H1 (cell line): Measurements from ENCODE around the gene PC. TPM values are rescaled to one million over a fixed set of nuclear protein-coding genes. Genes with fewer than 3 reads are reported as not detected.

Source experiments
- CTCF ChIA-PET: fragments of 300-600 bp; sonication (Branson Sonifier 250); formaldehyde crosslinking; loops from one replicate; lab custom pipeline; 2021; ENCODE audit not compliant: partially characterized antibody; lab: Charles Lee
- POLR2A ChIA-PET: fragments of 300-600 bp; sonication (Branson Sonifier 250); formaldehyde crosslinking; loops from one replicate; lab custom pipeline; 2021; ENCODE audit warnings: inconsistent platforms; ENCODE audit not compliant: partially characterized antibody; lab: Charles Lee
- DNase-seq, 2 experiments: peaks; one replicate each; pipeline versions ENCODE4 v3.0.0 to v3.0.0-alpha.2; 2010 to 2022; ENCODE audit warnings: low spot score in 2 of 2, low read depth in 1 of 2, mixed read lengths in 1 of 2
- FAIRE-seq: peaks from 2 replicates; lab custom pipeline; 2011; peaks lifted over from hg19 to GRCh38; lab: Jason Lieb, UNC
- H2AFZ ChIP-seq: 2 replicates; pipeline ENCODE4 v1.8.1; 2012; ENCODE audit warnings: low read length, inconsistent platforms
- H2AK5ac ChIP-seq: 2 replicates; pipeline ENCODE4 v1.6.1; 2013; ENCODE audit warnings: low read depth, low read length
- H2BK120ac ChIP-seq: replicated peaks from 2 replicates; pipeline ENCODE3; 2013; ENCODE audit warnings: low read depth, low read length, inconsistent platforms
- H2BK12ac ChIP-seq: 2 replicates; pipeline ENCODE4 v1.6.1; 2013; ENCODE audit warnings: low read depth, low read length
- H2BK15ac ChIP-seq: 2 replicates; pipeline ENCODE4 v1.6.1; 2013; ENCODE audit warnings: low read length
- H2BK20ac ChIP-seq: 2 replicates; pipeline ENCODE4 v1.6.1; 2013; ENCODE audit warnings: low read length
- H2BK5ac ChIP-seq: 2 replicates; pipeline ENCODE4 v1.6.1; 2013; ENCODE audit warnings: low read depth, low read length
- H3K14ac ChIP-seq: 2 replicates; pipeline ENCODE4 v1.6.1; 2013; ENCODE audit warnings: inconsistent platforms; ENCODE audit not compliant: insufficient read length
- H3K18ac ChIP-seq: 2 replicates; pipeline ENCODE4 v1.6.1; 2013; ENCODE audit warnings: low read length; ENCODE audit errors: extremely low read depth
- H3K23ac ChIP-seq: 2 replicates; pipeline ENCODE4 v1.6.1; 2013; ENCODE audit warnings: inconsistent platforms; ENCODE audit not compliant: insufficient read length
- H3K23me2 ChIP-seq: 2 replicates; pipeline ENCODE4 v1.6.1; 2013; ENCODE audit warnings: low read depth, low read length
- H3K27ac ChIP-seq: 2 replicates; pipeline ENCODE4 v1.6.1; 2011; ENCODE audit warnings: low read depth, low read length, inconsistent platforms
- H3K27me3 ChIP-seq, 4 experiments: replicated peaks in 1 of 4; 1 replicate in 1 of 4; 2 replicates in 3 of 4; pipeline versions ENCODE4 v1.6.1 to v1.8.1; 2011 to 2013; ENCODE audit warnings: low read length in 3 of 4, mild to moderate bottlenecking in 3 of 4, inconsistent platforms in 2 of 4, mixed read lengths in 2 of 4, moderate library complexity in 1 of 4; ENCODE audit not compliant: control insufficient read depth in 3 of 4, insufficient read depth in 3 of 4; ENCODE audit errors: extremely low read depth in 1 of 4
- H3K36me3 ChIP-seq, 4 experiments: 2 replicates each; pipeline versions ENCODE4 v1.6.1 to v1.8.1; 2011 to 2013; ENCODE audit warnings: mild to moderate bottlenecking in 4 of 4, low read length in 3 of 4, moderate library complexity in 2 of 4, control low read depth in 1 of 4, inconsistent platforms in 1 of 4; ENCODE audit not compliant: insufficient read depth in 4 of 4, control insufficient read depth in 2 of 4
- H3K4ac ChIP-seq: replicated peaks from 2 replicates; pipeline ENCODE3; 2013; ENCODE audit warnings: low read length, low read depth, mixed read lengths, inconsistent platforms; ENCODE audit not compliant: insufficient read length
- H3K4me1 ChIP-seq, 4 experiments: replicated peaks in 1 of 4; 1 replicate in 1 of 4; 2 replicates in 3 of 4; pipeline versions ENCODE4 v1.6.1 to v1.8.1; 2011 to 2013; ENCODE audit warnings: low read length in 3 of 4, inconsistent platforms in 2 of 4, mixed read lengths in 1 of 4; ENCODE audit not compliant: insufficient read depth in 4 of 4, control insufficient read depth in 3 of 4
- H3K4me2 ChIP-seq, 2 experiments: 2 replicates each; pipeline versions ENCODE4 v1.6.1 to v1.8.1; 2011 to 2013; ENCODE audit warnings: low read depth in 2 of 2, low read length in 2 of 2, control low read depth in 1 of 2, inconsistent platforms in 1 of 2, mild to moderate bottlenecking in 1 of 2; ENCODE audit not compliant: insufficient read depth in 1 of 2
- H3K4me3 ChIP-seq, 4 experiments: fragments of 200-600, 300-600 bp in 1 of 4; sonication (generic), shearing (Covaris generic), sonication (Bioruptor Twin) in 1 of 4; 2 replicates each; pipeline versions ENCODE4 v1.5.1 to v1.8.1; 2011 to 2016; ENCODE audit warnings: low read length in 4 of 4, low read depth in 3 of 4, control low read depth in 2 of 4, inconsistent platforms in 2 of 4, mild to moderate bottlenecking in 2 of 4, mixed read lengths in 1 of 4, moderate library complexity in 1 of 4; ENCODE audit not compliant: insufficient read depth in 2 of 4; ENCODE audit errors: extremely low read depth in 1 of 4
- H3K56ac ChIP-seq: replicated peaks from 2 replicates; pipeline ENCODE3; 2013; ENCODE audit warnings: low read depth, mild to moderate bottlenecking, mixed read lengths, low read length, inconsistent platforms; ENCODE audit not compliant: insufficient read length
- H3K79me1 ChIP-seq: 2 replicates; pipeline ENCODE4 v1.6.1; 2013; ENCODE audit warnings: low read depth, low read length, control low read depth
- H3K79me2 ChIP-seq, 2 experiments: 2 replicates each; pipeline versions ENCODE4 v1.6.1 to v1.8.1; 2012 to 2013; ENCODE audit warnings: low read length in 2 of 2, mild to moderate bottlenecking in 2 of 2, inconsistent platforms in 1 of 2; ENCODE audit not compliant: insufficient read depth in 2 of 2, control insufficient read depth in 1 of 2
- H3K9ac ChIP-seq, 4 experiments: replicated peaks in 1 of 4; 1 replicate in 1 of 4; 2 replicates in 3 of 4; pipeline versions ENCODE4 v1.6.1 to v1.8.1; 2011 to 2013; ENCODE audit warnings: low read depth in 3 of 4, low read length in 3 of 4, control low read depth in 2 of 4, mild to moderate bottlenecking in 2 of 4, moderate library complexity in 2 of 4, inconsistent platforms in 1 of 4; ENCODE audit errors: extremely low read depth in 1 of 4
- H3K9me3 ChIP-seq, 2 experiments: 2 replicates each; pipeline versions ENCODE4 v1.6.1 to v1.8.1; 2012 to 2013; ENCODE audit warnings: mild to moderate bottlenecking in 2 of 2, moderate library complexity in 2 of 2, control low read depth in 1 of 2, inconsistent platforms in 1 of 2, low read depth in 1 of 2, low read length in 1 of 2, mixed read lengths in 1 of 2; ENCODE audit not compliant: insufficient read depth in 2 of 2
- H4K20me1 ChIP-seq, 2 experiments: replicated peaks in 1 of 2; 2 replicates each; pipeline versions ENCODE3 to v1.8.1; 2011 to 2013; ENCODE audit warnings: inconsistent platforms in 2 of 2, low read length in 2 of 2, mild to moderate bottlenecking in 1 of 2; ENCODE audit not compliant: insufficient read depth in 2 of 2, control insufficient read depth in 1 of 2
- H4K5ac ChIP-seq: 2 replicates; pipeline ENCODE4 v1.6.1; 2013; ENCODE audit warnings: low read length, low read depth, mixed read lengths, inconsistent platforms; ENCODE audit not compliant: insufficient read length
- H4K8ac ChIP-seq: 2 replicates; pipeline ENCODE4 v1.8.0; 2013; ENCODE audit warnings: mild to moderate bottlenecking, moderate library complexity, low read length, inconsistent platforms; ENCODE audit not compliant: insufficient read depth; ENCODE audit errors: extremely low read depth
- H4K91ac ChIP-seq: replicated peaks from 2 replicates; pipeline ENCODE3; 2013; ENCODE audit warnings: low read length, mixed read lengths, inconsistent platforms; ENCODE audit not compliant: insufficient read length
- BCL11A ChIP-seq, 2 experiments: IDR thresholded peaks; one replicate each; pipeline ENCODE4 v1.6.1; 2011; ENCODE audit warnings: low read depth in 2 of 2, low read length in 2 of 2, mild to moderate bottlenecking in 2 of 2
- WGBS, 2 experiments: shearing (Covaris generic) in 1 of 2; methylation state at CpG; one replicate each; pipeline versions ENCODE4 v1.1.6 to v1.1.7; 2013 to 2015; ENCODE audit warnings: low lambda C conversion rate in 2 of 2, mixed read lengths in 2 of 2, inconsistent platforms in 1 of 2, low coverage in 1 of 2, missing lambda C conversion rate in 1 of 2; ENCODE audit not compliant: insufficient replicate concordance in 2 of 2, insufficient coverage in 1 of 2, insufficient read length in 1 of 2; ENCODE audit errors: extremely low coverage in 1 of 2, missing lambda C conversion rate in 1 of 2; 5-methylcytosine and 5-hydroxymethylcytosine counted together
- polyA plus RNA-seq, 7 experiments: library from polyadenylated mRNA; depleted of rRNA in 3 of 7; stranded (reverse) in 5 of 7; unstranded in 2 of 7; fragments of >200 nt in 5 of 7; fragments of 200-250 nt in 2 of 7; gene quantifications; 1 replicate in 5 of 7; 2 replicates in 1 of 7; 4 replicates in 1 of 7; pipeline versions ENCODE4 v1.2.1 to v1.2.3, GENCODE V29; 2011 to 2013; ENCODE audit warnings: missing spikeins in 2 of 7, mixed read lengths in 2 of 7
- total RNA-seq: library from RNA; stranded (reverse); fragmentation: NEBNext Ultra II Directional; extraction: Animal tissue kit (Norgen Biotek cat#: 25700); gene quantifications from 2 replicates; pipeline ENCODE4 v1.2.1, GENCODE V29; 2021

The PC gene
- total and polyA plus RNA-seq, 2 of the 8 experiments (the other 6 are each of a cell fraction or from before 2014, with no cell fraction given) = 11.5 to 27.5 TPM

- peaks cover 0 to 2% (median 0%) of the 10 kb centered on the region in 4 experiments; a peak in 3 of 7 replicates for H3K4me1 ChIP-seq
- no peaks in the 10 kb centered on the region for H3K27me3 ChIP-seq
- no peak overlapping the region for H3K27ac ChIP-seq
- DNase-seq (no peak), FAIRE-seq (no peak)
- no peak overlapping the region for H2BK12ac ChIP-seq
- no peak overlapping the region for H3K14ac ChIP-seq
- CTCF ChIA-PET = interaction anchor here (1.1 to 13.8 kb wide), 5 partner anchors 10 to 113 kb away, joined by 3 to 199 read pairs (median 26); partner anchors contain the start of gene C11orf86
- H3K23me2 ChIP-seq = no peaks in the 10 kb centered on the region
- H2BK5ac ChIP-seq = no peak overlapping the region
- no peaks in the 10 kb centered on the region for H3K9me3 ChIP-seq
- H4K20me1 ChIP-seq = peaks cover 2% of the 10 kb centered on the region in 2 experiments
- H2BK20ac ChIP-seq = no peak overlapping the region
- H3K79me2 ChIP-seq = no peaks in the 10 kb centered on the region
- no peak overlapping the region for H3K4ac ChIP-seq
- no peak overlapping the region for H2BK120ac ChIP-seq
- H3K23ac ChIP-seq = no peak overlapping the region
- H4K91ac ChIP-seq = no peak overlapping the region
- no peak for TF ChIP-seq BCL11A (IDR thresholded peaks at IDR 0.05; ENCODE audit: low read depth in 2 of 2, low read length in 2 of 2)
- no peak overlapping the region for H2AFZ ChIP-seq
- no peak overlapping the region for H4K5ac ChIP-seq
- no peak overlapping the region for H3K4me2 ChIP-seq
- 90% methylated on average over 29 of the region's 31 CpGs; no CpG with 5 or more reads in 1 of the 2 experiments for WGBS, 2 experiments
- POLR2A ChIA-PET = interaction anchor here (0.9 to 1.3 kb wide), 3 partner anchors 12 to 20 kb away, joined by 3 to 4 read pairs (median 4); partner anchors contain the start of gene RCE1
- no peaks in the 10 kb centered on the region for H3K79me1 ChIP-seq
- no peak overlapping the region for H3K18ac ChIP-seq
- no peak overlapping the region for H3K56ac ChIP-seq
- H2BK15ac ChIP-seq = no peak overlapping the region
- H3K4me3 ChIP-seq = no peak overlapping the region
- no peak overlapping the region for H2AK5ac ChIP-seq
- H3K36me3 ChIP-seq = peaks cover 0 to 11% (median 1%) of the 10 kb centered on the region in 4 experiments; a peak in 4 of 8 replicates
- H3K9ac ChIP-seq = no peak overlapping the region
- H4K8ac ChIP-seq = no peak overlapping the region
These were observed 94.6 kb downstream of the PC start for GRCh38 chr11:66863428-66864125.
